CD4-positive, alpha-beta T cell treated with Interleukin-2 at 100 ng/mL for 4 hours (primary cell): ENCODE results near the gene CDC6.
"Not testable (repeated sequence)": the region's sequence is repeated elsewhere in the genome, so short reads cannot be mapped to it uniquely, and the experiment has no call there.

Source experiments
- DNase-seq: peaks from one replicate; pipeline ENCODE4 v3.0.0-alpha.2; 2020; ENCODE audit warnings: low spot score

The CDC6 gene

GRCh38 chr17:40290629-40291280 lies 3.1 kb downstream of the CDC6 start:
- peak; percentile 63 for DNase-seq

GRCh38 chr17:40291281-40291664 lies 3.6 kb downstream of the CDC6 start:
- DNase-seq: no peak

DNA sequence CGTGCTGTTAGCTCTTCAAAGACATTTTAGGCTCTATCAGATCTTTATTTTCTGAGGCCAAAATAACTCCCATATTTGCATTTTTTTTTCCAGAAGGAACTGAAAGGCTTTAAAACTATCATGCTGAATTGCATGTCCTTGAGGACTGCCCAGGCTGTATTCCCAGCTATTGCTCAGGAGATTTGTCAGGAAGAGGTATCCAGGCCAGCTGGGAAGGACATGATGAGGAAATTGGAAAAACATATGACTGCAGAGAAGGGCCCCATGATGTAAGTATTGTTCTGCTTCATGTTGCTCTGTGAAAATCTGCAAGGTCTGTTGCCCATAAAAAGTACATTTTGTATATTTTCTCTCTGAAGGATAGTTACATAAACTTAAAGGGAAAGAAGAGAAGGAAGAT lies 5.7 kb downstream of the CDC6 start:
- DNase-seq: no peak

DNA sequence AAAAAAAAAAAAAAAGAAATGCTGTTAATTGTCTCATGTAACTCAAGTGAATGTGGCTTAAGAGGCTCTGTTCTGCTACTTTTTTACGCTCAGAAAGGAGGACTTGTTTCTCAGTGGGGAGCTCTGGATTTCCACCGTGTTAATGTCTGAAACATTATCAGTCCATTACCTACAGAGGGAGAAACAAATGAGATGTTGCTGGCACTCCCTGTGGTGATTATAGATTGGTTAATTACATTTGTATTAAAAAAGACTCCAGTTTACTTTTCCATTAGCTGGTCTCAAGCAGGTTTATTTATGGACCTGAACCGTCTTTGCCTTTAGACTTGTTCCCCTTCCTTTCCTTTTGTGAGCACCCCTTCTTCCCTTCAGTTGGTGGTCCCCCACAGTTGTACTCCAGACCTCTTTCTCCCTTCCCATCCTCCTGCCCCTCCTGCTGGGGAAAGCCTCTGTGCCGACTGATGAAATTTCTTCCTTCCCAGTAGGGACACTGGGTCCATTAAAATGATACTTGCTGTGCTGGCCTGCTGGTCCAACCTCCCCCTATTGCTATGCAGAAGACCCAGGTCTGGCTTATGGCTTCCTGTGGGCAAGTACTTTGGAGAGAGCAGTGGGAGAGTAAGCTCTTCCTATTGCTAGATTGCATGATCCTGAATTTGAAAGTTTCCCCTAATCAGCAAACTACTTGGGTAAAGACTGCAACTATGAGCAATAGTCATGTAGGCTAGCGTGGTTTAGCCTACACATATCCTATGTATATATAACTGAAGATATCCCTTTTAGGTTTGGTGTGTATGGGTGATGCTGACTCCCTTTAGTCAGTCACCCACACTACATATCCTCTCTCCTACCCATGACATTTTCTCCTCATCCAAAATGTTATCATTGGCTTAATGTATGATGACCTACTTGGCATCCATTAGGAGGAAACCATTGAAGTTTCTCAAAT lies 8.1 kb downstream of the CDC6 start:
- no peak for DNase-seq

- DNase-seq: no peak
These were observed 9.8 kb downstream of the CDC6 start for GRCh38 chr17:40297511-40297910.

DNA sequence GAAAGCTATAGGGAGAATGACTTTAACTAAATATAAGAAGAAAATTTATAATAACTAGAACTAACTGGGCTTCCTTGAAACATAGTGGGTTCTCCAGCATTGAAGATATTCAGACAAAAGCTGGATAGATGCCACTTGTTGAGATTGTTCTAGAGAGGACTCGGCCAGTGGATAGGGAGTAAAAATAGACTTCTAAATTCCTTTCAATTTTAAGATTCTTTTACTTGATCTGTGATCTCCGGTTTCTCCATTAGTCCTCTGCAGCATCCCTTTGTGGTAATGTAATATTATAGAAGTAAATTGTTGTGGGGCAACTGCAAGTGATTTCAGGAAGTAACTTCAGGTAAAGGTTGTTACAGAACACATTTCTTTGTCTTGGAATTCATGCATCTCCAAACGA lies 11.0 kb downstream of the CDC6 start:
- DNase-seq: no peak

GRCh38 chr17:40299159-40299757 lies 11.6 kb downstream of the CDC6 start:
- not testable (repeated sequence) for DNase-seq

DNA sequence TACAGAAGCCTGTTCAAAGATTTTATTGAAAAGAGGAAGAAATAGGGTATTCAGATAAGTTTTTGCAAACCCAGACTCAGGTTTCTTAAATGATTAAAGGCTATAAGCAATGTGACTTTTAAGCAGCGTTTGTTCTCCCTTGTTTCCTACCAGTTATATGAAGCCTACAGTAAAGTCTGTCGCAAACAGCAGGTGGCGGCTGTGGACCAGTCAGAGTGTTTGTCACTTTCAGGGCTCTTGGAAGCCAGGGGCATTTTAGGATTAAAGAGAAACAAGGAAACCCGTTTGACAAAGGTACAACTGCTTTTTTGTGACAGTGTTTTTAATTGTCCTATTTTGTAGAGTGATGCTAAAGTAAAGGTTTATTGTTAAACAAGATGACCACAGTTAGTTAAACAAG lies 13.6 kb downstream of the CDC6 start:
- no peak for DNase-seq

GRCh38 chr17:40303009-40303657 lies 15.5 kb downstream of the CDC6 start:
- DNase-seq: peak; percentile 79

DNA sequence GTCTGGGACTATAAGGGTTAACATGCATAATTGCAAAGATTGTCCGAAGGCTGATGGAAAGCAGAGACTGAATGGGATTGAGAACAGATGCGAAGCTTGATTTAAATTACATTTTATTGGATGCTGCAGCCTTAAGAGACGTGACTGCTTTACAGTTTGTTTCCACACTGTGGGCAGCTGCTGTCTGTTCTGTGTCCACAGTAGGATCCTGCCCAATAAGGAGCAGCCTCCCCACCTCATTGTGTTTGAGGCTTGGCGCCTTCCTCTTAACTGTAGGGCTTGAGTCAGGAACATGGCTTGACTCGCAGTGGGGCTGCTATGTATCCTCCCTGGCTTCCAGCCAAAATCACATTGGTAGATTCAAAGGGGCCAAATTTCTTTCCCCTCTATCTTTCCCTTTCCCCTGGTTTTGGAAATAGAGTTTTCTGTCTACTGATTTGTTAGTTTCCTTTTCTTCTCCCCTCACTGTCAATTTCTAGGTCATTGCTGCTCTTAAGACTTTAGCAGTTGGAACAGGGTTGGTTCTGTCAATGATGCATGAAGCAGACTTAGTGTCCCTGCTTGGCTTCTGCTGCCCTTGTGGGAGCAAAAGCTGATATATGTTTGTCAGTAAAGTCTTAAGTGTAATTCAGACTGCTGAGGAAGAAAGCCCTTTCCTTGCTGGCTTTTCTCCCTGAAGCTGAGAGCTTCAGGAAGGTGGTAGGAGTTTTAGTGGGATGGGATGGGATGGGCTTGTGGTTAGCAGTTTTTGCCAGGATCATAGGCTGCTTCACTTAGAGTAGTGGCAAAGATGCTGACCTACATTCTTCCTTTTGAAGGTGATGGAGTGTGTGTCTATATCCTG lies 16.3 kb downstream of the CDC6 start:
- no peak for DNase-seq

GRCh38 chr17:40304552-40304863 lies 16.8 kb downstream of the CDC6 start:
- DNase-seq: not testable (repeated sequence)

- DNase-seq: not testable (repeated sequence)
These were observed 17.2 kb downstream of the CDC6 start for GRCh38 chr17:40304866-40305265.

DNA sequence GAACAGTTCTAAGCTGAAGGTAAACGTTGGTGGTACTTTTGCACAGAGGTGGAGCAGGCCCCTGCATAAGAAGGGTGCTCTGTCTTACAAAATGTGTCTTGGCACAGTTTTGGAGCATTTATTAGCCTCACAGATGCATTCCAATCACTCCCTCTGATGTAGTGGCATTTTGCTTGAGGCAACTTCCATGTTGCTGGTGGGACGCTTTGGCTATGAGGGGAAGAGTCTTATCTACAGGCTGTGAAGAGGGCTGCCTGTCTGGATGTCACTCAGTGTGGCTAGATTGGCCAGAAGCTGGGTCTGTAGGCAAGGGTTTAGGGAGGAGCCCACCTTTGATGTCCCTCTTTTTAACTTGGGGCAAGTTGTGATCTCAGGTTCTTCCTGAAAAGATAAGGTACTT lies 18.7 kb downstream of the CDC6 start:
- DNase-seq: no peak

GRCh38 chr17:40307001-40307730 lies 19.5 kb downstream of the CDC6 start:
- no peak for DNase-seq

- no peak for DNase-seq
These were observed 20.1 kb downstream of the CDC6 start for GRCh38 chr17:40307740-40308239.

GRCh38 chr17:40309031-40309948 lies 21.6 kb downstream of the CDC6 start, which contains the start of gene RARA:
Gene RARA, plus strand, starts transcription at chr17:40309180. Its CDS starts 22,039 bp downstream, at chr17:40331219.
- no peak for DNase-seq

GRCh38 chr17:40309949-40310510 lies 22.4 kb downstream of the CDC6 start:
- peak; percentile 48 for DNase-seq

- DNase-seq: no peak
These were observed 23.3 kb downstream of the CDC6 start for GRCh38 chr17:40310882-40311391.

GRCh38 chr17:40311575-40311974 lies 23.9 kb downstream of the CDC6 start:
- no peak for DNase-seq
